ENCODE data around the gene ECE1. TPM values are rescaled to one million over a fixed set of nuclear protein-coding genes. Genes with fewer than 3 reads are reported as not detected.

The ECE1 gene
- total and polyA plus RNA-seq, 2 of the 13 experiments (the other 11 are each of a cell fraction or from before 2014, with no cell fraction given), result 13.5 to 21.2 TPM

DNA sequence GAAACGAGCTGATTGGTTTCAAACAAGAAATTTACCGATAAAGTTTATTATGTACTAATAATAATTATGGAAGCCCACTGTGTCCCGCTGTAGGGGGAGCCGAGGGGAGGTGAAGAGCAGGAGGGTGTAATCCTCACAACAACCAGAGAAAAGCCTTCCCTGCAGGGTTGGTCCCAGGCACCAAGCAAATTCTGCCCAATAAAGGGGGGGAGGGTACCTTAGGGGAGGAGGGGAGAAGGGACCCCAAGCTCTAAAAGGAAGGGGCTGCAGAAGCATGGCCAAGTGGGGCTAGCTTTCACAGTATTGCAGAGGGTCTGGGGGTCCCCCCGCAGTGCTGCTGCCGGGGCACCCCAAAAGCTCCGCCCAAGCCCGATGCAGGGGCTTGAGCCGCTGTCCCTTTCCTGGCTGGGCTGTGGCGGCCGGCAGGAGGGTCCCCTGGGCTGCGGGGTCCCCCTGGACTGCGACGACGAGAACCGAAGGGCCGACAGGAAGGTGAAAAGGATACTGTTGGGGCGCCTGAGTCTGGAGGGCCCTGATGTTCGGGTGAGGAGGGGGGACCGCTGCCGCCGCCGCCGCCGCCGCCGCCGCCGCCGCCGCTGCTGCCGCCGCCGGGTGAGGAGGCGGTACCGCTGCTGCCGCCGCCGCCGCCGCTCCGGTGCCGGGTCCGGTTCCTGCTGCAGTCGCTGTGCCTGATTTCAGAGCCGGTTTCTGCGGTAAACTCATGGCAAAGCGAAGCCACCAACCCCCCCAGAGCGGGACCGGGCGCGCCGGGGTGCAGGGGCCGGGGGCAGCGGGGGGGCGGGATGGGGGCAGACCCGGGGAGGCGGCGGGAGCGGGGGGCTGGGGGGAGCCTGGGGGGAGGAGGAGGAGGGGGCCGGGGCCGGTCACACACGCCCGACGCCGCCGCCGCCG, 114.3 kb downstream of the ECE1 start (continued):
- TF ChIP-seq ZNF549 (CRISPR knock-in tag; IDR thresholded peaks at IDR 0.05) (no peak), ZBTB20 (CRISPR knock-in tag; IDR thresholded peaks at IDR 0.05; ENCODE audit: borderline replicate concordance, low read depth) (no peak), ZNF83 (CRISPR knock-in tag; IDR thresholded peaks at IDR 0.05; ENCODE audit: borderline replicate concordance) (no peak), ZNF652 (CRISPR knock-in tag; IDR thresholded peaks at IDR 0.05; ENCODE audit: borderline replicate concordance, low read depth) (no peak), FOXJ3 (CRISPR knock-in tag; IDR thresholded peaks at IDR 0.05; ENCODE audit: borderline replicate concordance) (no peak), BORCS8-MEF2B (CRISPR knock-in tag; IDR thresholded peaks at IDR 0.05) (no peak), PCBP1 (IDR thresholded peaks at IDR 0.05; ENCODE audit: borderline replicate concordance, low read depth, low read length) (no peak), ZNF136 (CRISPR knock-in tag; IDR thresholded peaks at IDR 0.05; ENCODE audit: low read depth) (no peak), ZNF552 (CRISPR knock-in tag; IDR thresholded peaks at IDR 0.05; ENCODE audit: borderline replicate concordance) (no peak), SCMH1 (CRISPR knock-in tag; IDR thresholded peaks at IDR 0.05; ENCODE audit: borderline replicate concordance) (no peak)
- TF ChIP-seq, protein P1, sequence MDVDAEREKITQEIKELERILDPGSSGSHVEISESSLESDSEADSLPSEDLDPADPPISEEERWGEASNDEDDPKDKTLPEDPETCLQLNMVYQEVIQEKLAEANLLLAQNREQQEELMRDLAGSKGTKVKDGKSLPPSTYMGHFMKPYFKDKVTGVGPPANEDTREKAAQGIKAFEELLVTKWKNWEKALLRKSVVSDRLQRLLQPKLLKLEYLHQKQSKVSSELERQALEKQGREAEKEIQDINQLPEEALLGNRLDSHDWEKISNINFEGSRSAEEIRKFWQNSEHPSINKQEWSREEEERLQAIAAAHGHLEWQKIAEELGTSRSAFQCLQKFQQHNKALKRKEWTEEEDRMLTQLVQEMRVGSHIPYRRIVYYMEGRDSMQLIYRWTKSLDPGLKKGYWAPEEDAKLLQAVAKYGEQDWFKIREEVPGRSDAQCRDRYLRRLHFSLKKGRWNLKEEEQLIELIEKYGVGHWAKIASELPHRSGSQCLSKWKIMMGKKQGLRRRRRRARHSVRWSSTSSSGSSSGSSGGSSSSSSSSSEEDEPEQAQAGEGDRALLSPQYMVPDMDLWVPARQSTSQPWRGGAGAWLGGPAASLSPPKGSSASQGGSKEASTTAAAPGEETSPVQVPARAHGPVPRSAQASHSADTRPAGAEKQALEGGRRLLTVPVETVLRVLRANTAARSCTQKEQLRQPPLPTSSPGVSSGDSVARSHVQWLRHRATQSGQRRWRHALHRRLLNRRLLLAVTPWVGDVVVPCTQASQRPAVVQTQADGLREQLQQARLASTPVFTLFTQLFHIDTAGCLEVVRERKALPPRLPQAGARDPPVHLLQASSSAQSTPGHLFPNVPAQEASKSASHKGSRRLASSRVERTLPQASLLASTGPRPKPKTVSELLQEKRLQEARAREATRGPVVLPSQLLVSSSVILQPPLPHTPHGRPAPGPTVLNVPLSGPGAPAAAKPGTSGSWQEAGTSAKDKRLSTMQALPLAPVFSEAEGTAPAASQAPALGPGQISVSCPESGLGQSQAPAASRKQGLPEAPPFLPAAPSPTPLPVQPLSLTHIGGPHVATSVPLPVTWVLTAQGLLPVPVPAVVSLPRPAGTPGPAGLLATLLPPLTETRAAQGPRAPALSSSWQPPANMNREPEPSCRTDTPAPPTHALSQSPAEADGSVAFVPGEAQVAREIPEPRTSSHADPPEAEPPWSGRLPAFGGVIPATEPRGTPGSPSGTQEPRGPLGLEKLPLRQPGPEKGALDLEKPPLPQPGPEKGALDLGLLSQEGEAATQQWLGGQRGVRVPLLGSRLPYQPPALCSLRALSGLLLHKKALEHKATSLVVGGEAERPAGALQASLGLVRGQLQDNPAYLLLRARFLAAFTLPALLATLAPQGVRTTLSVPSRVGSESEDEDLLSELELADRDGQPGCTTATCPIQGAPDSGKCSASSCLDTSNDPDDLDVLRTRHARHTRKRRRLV (CRISPR knock-in tag; IDR thresholded peaks at IDR 0.05), result no peak
- TF ChIP-seq, protein P2, sequence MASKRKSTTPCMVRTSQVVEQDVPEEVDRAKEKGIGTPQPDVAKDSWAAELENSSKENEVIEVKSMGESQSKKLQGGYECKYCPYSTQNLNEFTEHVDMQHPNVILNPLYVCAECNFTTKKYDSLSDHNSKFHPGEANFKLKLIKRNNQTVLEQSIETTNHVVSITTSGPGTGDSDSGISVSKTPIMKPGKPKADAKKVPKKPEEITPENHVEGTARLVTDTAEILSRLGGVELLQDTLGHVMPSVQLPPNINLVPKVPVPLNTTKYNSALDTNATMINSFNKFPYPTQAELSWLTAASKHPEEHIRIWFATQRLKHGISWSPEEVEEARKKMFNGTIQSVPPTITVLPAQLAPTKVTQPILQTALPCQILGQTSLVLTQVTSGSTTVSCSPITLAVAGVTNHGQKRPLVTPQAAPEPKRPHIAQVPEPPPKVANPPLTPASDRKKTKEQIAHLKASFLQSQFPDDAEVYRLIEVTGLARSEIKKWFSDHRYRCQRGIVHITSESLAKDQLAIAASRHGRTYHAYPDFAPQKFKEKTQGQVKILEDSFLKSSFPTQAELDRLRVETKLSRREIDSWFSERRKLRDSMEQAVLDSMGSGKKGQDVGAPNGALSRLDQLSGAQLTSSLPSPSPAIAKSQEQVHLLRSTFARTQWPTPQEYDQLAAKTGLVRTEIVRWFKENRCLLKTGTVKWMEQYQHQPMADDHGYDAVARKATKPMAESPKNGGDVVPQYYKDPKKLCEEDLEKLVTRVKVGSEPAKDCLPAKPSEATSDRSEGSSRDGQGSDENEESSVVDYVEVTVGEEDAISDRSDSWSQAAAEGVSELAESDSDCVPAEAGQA (IDR thresholded peaks at IDR 0.05; ENCODE audit: low read depth), result no peak
- TF ChIP-seq, protein P2 (CRISPR knock-in tag; IDR thresholded peaks at IDR 0.05; ENCODE audit: borderline replicate concordance), result no peak
- TF ChIP-seq, protein P3, sequence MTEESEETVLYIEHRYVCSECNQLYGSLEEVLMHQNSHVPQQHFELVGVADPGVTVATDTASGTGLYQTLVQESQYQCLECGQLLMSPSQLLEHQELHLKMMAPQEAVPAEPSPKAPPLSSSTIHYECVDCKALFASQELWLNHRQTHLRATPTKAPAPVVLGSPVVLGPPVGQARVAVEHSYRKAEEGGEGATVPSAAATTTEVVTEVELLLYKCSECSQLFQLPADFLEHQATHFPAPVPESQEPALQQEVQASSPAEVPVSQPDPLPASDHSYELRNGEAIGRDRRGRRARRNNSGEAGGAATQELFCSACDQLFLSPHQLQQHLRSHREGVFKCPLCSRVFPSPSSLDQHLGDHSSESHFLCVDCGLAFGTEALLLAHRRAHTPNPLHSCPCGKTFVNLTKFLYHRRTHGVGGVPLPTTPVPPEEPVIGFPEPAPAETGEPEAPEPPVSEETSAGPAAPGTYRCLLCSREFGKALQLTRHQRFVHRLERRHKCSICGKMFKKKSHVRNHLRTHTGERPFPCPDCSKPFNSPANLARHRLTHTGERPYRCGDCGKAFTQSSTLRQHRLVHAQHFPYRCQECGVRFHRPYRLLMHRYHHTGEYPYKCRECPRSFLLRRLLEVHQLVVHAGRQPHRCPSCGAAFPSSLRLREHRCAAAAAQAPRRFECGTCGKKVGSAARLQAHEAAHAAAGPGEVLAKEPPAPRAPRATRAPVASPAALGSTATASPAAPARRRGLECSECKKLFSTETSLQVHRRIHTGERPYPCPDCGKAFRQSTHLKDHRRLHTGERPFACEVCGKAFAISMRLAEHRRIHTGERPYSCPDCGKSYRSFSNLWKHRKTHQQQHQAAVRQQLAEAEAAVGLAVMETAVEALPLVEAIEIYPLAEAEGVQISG (CRISPR knock-in tag; IDR thresholded peaks at IDR 0.05), result 0 out of 2 replicates have a peak, but pooled peaks have one; percentile 8

Data from HepG2 (cell line).